H1 (cell line): ENCODE measurements around the gene MB. TPM values are rescaled to one million over a fixed set of nuclear protein-coding genes. Genes with fewer than 3 reads are reported as not detected.

Source experiments
- ATF3 ChIP-seq: IDR thresholded peaks from 2 replicates; pipeline ENCODE4 v1.6.1; 2011; ENCODE audit warnings: low read depth, mild to moderate bottlenecking, low read length; ENCODE audit not compliant: insufficient read depth
- BRCA1 ChIP-seq: IDR thresholded peaks from 2 replicates; pipeline ENCODE4 v1.6.1; 2012; ENCODE audit warnings: low read depth, low read length, improper control_type of control experiment
- CTBP2 ChIP-seq: IDR thresholded peaks from 2 replicates; pipeline ENCODE4 v1.7.0; 2011; ENCODE audit warnings: borderline replicate concordance, mild to moderate bottlenecking, moderate library complexity, mixed read lengths, low read length; ENCODE audit not compliant: insufficient read depth, insufficient read length
- KDM1A ChIP-seq: fragments of 200-600, 300-600 bp; sonication (generic); IDR thresholded peaks from 2 replicates; pipeline ENCODE4 v1.7.1; 2016; ENCODE audit warnings: mild to moderate bottlenecking, low read length, borderline replicate concordance
- MAX ChIP-seq: IDR thresholded peaks from 2 replicates; pipeline ENCODE4 v1.6.1; 2012; ENCODE audit warnings: inconsistent platforms
- NRF1 ChIP-seq: IDR thresholded peaks from 2 replicates; pipeline ENCODE4 v1.6.1; 2011; ENCODE audit warnings: mild to moderate bottlenecking, low read depth, low read length, improper control_type of control experiment
- POLR2A ChIP-seq, 2 experiments: IDR thresholded peaks; 1 replicate in 1 of 2; 2 replicates in 1 of 2; pipeline ENCODE4 v1.6.1; 2011; ENCODE audit warnings: low read depth in 2 of 2, low read length in 2 of 2, mild to moderate bottlenecking in 2 of 2; ENCODE audit errors: control extremely low read depth in 1 of 2
- POLR2AphosphoS5 ChIP-seq: IDR thresholded peaks from 2 replicates; pipeline ENCODE4 v1.6.1; 2011; ENCODE audit warnings: low read depth, low read length
- RBBP5 ChIP-seq: IDR thresholded peaks from 2 replicates; pipeline ENCODE4 v1.7.1; 2012; ENCODE audit warnings: low read depth, mild to moderate bottlenecking, inconsistent platforms, low read length, moderate library complexity, borderline replicate concordance
- polyA plus RNA-seq, 7 experiments: library from polyadenylated mRNA; depleted of rRNA in 3 of 7; stranded (reverse) in 5 of 7; unstranded in 2 of 7; fragments of >200 nt in 5 of 7; fragments of 200-250 nt in 2 of 7; gene quantifications; 1 replicate in 5 of 7; 2 replicates in 1 of 7; 4 replicates in 1 of 7; pipeline versions ENCODE4 v1.2.1 to v1.2.3, GENCODE V29; 2011 to 2013; ENCODE audit warnings: missing spikeins in 2 of 7, mixed read lengths in 2 of 7
- total RNA-seq: library from RNA; stranded (reverse); fragmentation: NEBNext Ultra II Directional; extraction: Animal tissue kit (Norgen Biotek cat#: 25700); gene quantifications from 2 replicates; pipeline ENCODE4 v1.2.1, GENCODE V29; 2021

MB gene
- total and polyA plus RNA-seq, 2 of the 8 experiments (the other 6 are each of a cell fraction or from before 2014, with no cell fraction given) = 1.5 TPM; not detected in 1

GRCh38 chr22:35593891-35594470, 23.1 kb downstream of the MB start (continued):
- no peak for TF ChIP-seq POLR2AphosphoS5
- no peak for TF ChIP-seq POLR2A (IDR thresholded peaks at IDR 0.05; ENCODE audit: control extremely low read depth in 1 of 2, low read depth in 2 of 2, low read length in 2 of 2)
- TF ChIP-seq CTBP2 = no peak
- no peak for TF ChIP-seq BRCA1
- no peak for TF ChIP-seq KDM1A
- no peak for TF ChIP-seq ATF3
- TF ChIP-seq RBBP5 = no peak
- no peak for TF ChIP-seq MAX
- no peak for TF ChIP-seq NRF1
